Upper lobe of left lung (tissue), 4 donors: ENCODE data around the gene TSHZ1.

Experiments
- POLR2A ChIP-seq, 4 donors: fragments of 450-650 bp; IDR thresholded peaks; one replicate each; pipeline ENCODE4 v1.5.1; 2016 to 2017; ENCODE audit warnings: antibody characterized with exemption in 4 of 4, mild to moderate bottlenecking in 2 of 4
- TF ChIP-seq, protein P1 (sequence below), 6 experiments: fragments of 450-650 bp in 4 of 6; fragments of 200-600 bp in 2 of 6; sonication (generic) in 2 of 6; IDR thresholded peaks; one replicate each; pipeline ENCODE4 v1.5.1; 2016 to 2019; ENCODE audit warnings: antibody characterized with exemption in 6 of 6

DNA sequence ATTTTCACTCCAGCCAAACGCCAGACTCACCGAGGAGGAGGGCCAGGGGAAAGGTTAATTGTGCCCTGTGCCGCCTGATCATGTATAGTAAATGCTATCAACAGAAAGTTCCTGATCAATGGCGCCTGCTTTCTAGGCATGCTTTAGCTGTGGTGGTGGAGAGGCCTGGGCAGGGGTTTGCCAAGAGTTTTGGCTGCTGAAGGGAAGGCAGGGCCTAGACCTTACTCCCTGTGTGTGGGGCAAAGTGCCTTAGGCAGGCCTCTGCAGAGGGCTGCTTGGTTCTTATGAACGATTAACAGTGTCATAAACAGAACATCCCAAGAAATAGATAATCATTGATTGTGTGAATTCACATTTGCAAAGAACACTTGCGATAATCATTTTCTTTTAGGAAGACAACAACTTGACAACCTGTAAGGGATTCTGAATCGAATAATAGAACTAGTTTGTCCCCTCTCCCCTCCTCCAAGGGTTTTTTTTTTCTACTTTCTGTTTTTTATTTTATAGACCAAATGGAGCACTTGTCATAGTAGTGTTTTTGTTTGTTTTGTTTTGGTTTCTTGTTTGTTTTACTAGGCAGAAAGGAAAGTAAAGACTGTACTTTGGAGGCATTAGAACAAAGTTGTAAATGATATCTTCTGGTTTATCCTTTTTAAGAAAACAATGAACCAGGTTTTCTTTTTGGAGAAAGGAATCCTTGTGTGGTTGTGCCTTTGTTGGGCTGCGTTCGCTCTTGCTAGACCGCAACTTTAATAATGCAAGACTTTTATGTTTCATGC lies 6.5 kb downstream of the TSHZ1 start:
- TF ChIP-seq, protein P1, sequence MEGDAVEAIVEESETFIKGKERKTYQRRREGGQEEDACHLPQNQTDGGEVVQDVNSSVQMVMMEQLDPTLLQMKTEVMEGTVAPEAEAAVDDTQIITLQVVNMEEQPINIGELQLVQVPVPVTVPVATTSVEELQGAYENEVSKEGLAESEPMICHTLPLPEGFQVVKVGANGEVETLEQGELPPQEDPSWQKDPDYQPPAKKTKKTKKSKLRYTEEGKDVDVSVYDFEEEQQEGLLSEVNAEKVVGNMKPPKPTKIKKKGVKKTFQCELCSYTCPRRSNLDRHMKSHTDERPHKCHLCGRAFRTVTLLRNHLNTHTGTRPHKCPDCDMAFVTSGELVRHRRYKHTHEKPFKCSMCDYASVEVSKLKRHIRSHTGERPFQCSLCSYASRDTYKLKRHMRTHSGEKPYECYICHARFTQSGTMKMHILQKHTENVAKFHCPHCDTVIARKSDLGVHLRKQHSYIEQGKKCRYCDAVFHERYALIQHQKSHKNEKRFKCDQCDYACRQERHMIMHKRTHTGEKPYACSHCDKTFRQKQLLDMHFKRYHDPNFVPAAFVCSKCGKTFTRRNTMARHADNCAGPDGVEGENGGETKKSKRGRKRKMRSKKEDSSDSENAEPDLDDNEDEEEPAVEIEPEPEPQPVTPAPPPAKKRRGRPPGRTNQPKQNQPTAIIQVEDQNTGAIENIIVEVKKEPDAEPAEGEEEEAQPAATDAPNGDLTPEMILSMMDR (IDR thresholded peaks at IDR 0.05), result no peak
- TF ChIP-seq POLR2A (IDR thresholded peaks at IDR 0.05), result no peak
